Neuron (in vitro differentiated cells): ENCODE results near the gene IL21R.

Source experiments
- H2AFZ ChIP-seq: one replicate; pipeline ENCODE4 v1.6.1; 2013; ENCODE audit warnings: low read depth, mild to moderate bottlenecking, inconsistent platforms, low read length, moderate library complexity
- H3K27me3 ChIP-seq: one replicate; pipeline ENCODE4 v1.6.1; 2013; ENCODE audit warnings: low read length; ENCODE audit not compliant: insufficient read depth
- H3K36me3 ChIP-seq: one replicate; pipeline ENCODE4 v1.6.1; 2013; ENCODE audit warnings: low read length; ENCODE audit not compliant: insufficient read depth
- H3K4me1 ChIP-seq: one replicate; pipeline ENCODE4 v1.6.1; 2013; ENCODE audit warnings: low read length; ENCODE audit not compliant: insufficient read depth
- H3K4me3 ChIP-seq: 2 replicates; pipeline ENCODE4 v1.5.1; 2013; ENCODE audit warnings: mild to moderate bottlenecking, low read length, moderate library complexity
- H3K9me3 ChIP-seq: one replicate; pipeline ENCODE4 v1.6.1; 2013; ENCODE audit warnings: low read length

IL21R gene

GRCh38 chr16:27401768-27402568 is at the start of gene IL21R:
Gene IL21R (plus strand): TSS chr16:27402174. CDS start chr16:27430072, 27,898 bp downstream.
- Histone ChIP-seq H2AFZ (no peak within 1 kb of the TSS), H3K27me3 (no peaks in the 10 kb centered on the region), H3K4me1 (peaks cover 4% of the 10 kb centered on the region), H3K4me3 (no peak within 1 kb of the TSS), H3K36me3 (no peaks in the 10 kb centered on the region), H3K9me3 (no peaks in the 10 kb centered on the region)

DNA sequence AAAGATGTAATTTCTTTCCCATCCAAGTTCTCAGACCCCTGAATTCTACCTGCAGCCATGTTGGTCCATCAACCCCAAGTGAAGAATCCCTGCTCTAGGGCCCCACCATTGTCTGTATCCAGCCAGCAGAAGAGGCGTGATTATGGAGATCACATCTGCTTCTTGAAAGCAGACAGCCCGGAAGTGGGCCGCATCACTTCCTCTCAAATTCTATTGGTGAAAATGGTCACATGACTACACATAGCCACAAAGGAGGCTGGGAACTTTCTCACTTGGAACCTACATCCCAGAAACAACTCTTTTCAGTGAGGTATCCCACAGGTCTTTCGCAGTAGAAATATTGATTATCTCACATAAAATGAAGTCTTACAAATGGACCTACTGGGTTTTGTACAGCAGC is 48.1 kb upstream of the IL21R start:
- Histone ChIP-seq H3K9me3 (no peaks in the 10 kb centered on the region), H3K36me3 (no peaks in the 10 kb centered on the region), H2AFZ (no peak overlapping the region), H3K4me3 (no peak overlapping the region), H3K27me3 (no peaks in the 10 kb centered on the region), H3K4me1 (no peaks in the 10 kb centered on the region)

DNA sequence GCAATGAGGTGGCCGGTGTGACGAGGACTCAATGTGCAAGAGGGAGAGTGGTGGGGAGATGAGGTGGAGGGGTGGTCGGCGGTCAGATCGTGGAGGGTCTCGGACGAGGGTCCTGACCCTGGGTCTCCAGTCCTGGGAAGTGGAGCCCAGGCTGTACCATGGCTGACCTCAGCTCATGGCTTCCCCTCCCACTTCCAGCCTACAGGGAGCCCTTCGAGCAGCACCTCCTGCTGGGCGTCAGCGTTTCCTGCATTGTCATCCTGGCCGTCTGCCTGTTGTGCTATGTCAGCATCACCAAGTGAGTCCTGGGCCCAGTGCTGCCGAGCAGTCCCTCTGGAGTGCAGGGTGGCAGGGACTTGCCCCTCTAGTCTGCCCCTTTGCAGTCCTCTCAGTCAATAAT is 46.4 kb upstream of the IL21R start:
- H3K4me3 ChIP-seq = no peak overlapping the region
- H3K36me3 ChIP-seq = no peaks in the 10 kb centered on the region
- H2AFZ ChIP-seq = no peak overlapping the region
- no peaks in the 10 kb centered on the region for H3K9me3 ChIP-seq
- no peaks in the 10 kb centered on the region for H3K27me3 ChIP-seq
- no peaks in the 10 kb centered on the region for H3K4me1 ChIP-seq

GRCh38 chr16:27356794-27357193 is 45.2 kb upstream of the IL21R start:
- no peaks in the 10 kb centered on the region for H3K27me3 ChIP-seq
- H3K4me3 ChIP-seq = no peak overlapping the region
- H3K9me3 ChIP-seq = no peaks in the 10 kb centered on the region
- H3K4me1 ChIP-seq = no peaks in the 10 kb centered on the region
- H2AFZ ChIP-seq = no peak overlapping the region
- H3K36me3 ChIP-seq = no peaks in the 10 kb centered on the region

DNA sequence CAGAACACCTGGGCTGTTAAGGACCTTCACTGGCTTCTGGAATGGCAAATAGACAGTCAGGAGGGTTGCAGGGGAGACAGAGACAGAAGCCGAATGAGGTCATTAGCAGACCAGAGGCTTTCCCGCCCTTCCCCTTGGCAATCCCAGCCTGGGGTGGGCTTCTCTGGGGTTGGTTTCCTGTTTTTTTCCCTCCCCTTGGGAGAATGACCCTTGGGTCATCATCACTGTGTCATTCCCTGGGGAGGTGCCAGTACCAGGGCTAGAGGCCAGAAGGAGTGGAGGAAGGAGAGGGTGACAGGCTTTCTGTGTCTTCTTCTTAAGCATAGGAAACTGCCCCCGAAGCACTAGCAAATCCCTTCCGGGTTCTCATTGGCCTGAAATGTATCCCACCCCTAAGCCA is 42.9 kb upstream of the IL21R start:
- H3K9me3 ChIP-seq = no peaks in the 10 kb centered on the region
- H3K4me3 ChIP-seq = no peak overlapping the region
- no peaks in the 10 kb centered on the region for H3K27me3 ChIP-seq
- no peak overlapping the region for H2AFZ ChIP-seq
- H3K4me1 ChIP-seq = no peaks in the 10 kb centered on the region
- H3K36me3 ChIP-seq = no peaks in the 10 kb centered on the region

DNA sequence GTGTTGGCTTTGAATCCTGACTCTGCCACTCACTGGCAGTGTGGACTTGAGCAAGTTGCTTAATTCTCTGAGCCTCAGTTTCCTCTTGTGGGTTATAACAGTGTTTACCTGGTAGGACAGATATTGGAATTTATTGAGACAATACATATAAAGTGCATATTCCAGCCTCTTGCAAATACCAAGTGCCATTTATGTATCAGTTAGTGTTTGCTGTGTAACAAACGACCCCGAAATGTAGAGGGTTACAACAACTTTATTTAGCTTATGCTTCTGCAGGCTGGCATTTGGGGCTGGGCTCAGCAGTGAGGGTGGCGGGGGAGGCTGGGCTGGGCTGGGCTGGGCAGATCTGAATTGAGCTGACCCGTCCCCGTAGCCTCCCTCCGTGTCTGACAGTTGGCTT is 42.4 kb upstream of the IL21R start:
- H3K4me3 ChIP-seq = no peak overlapping the region
- H3K27me3 ChIP-seq = no peaks in the 10 kb centered on the region
- no peaks in the 10 kb centered on the region for H3K9me3 ChIP-seq
- H3K4me1 ChIP-seq = no peaks in the 10 kb centered on the region
- H2AFZ ChIP-seq = no peak overlapping the region
- H3K36me3 ChIP-seq = no peaks in the 10 kb centered on the region

- Histone ChIP-seq H3K36me3 (no peaks in the 10 kb centered on the region), H3K9me3 (no peaks in the 10 kb centered on the region), H3K4me1 (no peaks in the 10 kb centered on the region), H2AFZ (no peak overlapping the region), H3K27me3 (no peaks in the 10 kb centered on the region), H3K4me3 (no peak overlapping the region)
These were observed 40.0 kb upstream of the IL21R start for GRCh38 chr16:27361987-27362386.

DNA sequence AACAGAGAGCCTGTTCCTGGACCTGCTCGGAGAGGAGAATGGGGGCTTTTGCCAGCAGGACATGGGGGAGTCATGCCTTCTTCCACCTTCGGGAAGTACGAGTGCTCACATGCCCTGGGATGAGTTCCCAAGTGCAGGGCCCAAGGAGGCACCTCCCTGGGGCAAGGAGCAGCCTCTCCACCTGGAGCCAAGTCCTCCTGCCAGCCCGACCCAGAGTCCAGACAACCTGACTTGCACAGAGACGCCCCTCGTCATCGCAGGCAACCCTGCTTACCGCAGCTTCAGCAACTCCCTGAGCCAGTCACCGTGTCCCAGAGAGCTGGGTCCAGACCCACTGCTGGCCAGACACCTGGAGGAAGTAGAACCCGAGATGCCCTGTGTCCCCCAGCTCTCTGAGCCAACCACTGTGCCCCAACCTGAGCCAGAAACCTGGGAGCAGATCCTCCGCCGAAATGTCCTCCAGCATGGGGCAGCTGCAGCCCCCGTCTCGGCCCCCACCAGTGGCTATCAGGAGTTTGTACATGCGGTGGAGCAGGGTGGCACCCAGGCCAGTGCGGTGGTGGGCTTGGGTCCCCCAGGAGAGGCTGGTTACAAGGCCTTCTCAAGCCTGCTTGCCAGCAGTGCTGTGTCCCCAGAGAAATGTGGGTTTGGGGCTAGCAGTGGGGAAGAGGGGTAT is 39.3 kb upstream of the IL21R start:
- no peaks in the 10 kb centered on the region for H3K9me3 ChIP-seq
- H3K4me1 ChIP-seq = no peaks in the 10 kb centered on the region
- H3K36me3 ChIP-seq = no peaks in the 10 kb centered on the region
- H3K4me3 ChIP-seq = no peak overlapping the region
- H2AFZ ChIP-seq = no peak overlapping the region
- no peaks in the 10 kb centered on the region for H3K27me3 ChIP-seq

DNA sequence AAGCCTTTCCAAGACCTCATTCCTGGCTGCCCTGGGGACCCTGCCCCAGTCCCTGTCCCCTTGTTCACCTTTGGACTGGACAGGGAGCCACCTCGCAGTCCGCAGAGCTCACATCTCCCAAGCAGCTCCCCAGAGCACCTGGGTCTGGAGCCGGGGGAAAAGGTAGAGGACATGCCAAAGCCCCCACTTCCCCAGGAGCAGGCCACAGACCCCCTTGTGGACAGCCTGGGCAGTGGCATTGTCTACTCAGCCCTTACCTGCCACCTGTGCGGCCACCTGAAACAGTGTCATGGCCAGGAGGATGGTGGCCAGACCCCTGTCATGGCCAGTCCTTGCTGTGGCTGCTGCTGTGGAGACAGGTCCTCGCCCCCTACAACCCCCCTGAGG is 38.7 kb upstream of the IL21R start:
- Histone ChIP-seq H3K27me3 (no peaks in the 10 kb centered on the region), H3K4me1 (no peaks in the 10 kb centered on the region), H3K4me3 (no peak overlapping the region), H3K9me3 (no peaks in the 10 kb centered on the region), H2AFZ (no peak overlapping the region), H3K36me3 (no peaks in the 10 kb centered on the region)

- Histone ChIP-seq H3K4me3 (no peak overlapping the region), H3K36me3 (no peaks in the 10 kb centered on the region), H3K9me3 (no peaks in the 10 kb centered on the region), H3K27me3 (no peaks in the 10 kb centered on the region), H3K4me1 (no peaks in the 10 kb centered on the region), H2AFZ (no peak overlapping the region)
These were observed 38.2 kb upstream of the IL21R start for GRCh38 chr16:27363797-27364196.

DNA sequence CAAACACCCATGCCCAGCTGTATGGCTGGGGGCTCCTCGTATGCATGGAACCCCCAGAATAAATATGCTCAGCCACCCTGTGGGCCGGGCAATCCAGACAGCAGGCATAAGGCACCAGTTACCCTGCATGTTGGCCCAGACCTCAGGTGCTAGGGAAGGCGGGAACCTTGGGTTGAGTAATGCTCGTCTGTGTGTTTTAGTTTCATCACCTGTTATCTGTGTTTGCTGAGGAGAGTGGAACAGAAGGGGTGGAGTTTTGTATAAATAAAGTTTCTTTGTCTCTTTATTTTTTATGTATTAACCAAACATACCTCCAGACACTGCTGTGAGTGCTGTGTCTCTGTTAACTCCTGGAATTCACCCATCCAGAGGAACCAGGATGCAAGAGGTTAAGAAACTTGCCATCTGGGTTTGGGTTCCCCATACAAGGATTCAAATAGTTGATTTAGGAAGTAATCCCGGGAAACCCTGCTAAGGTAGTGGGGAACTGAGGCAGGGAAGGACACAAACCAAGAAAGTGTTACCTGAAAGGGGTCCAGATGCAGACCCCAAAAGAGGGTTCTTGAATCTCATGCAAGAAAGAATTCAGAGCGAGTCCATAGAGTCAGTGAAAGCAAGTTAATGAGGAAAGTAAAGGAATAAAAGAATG is 37.4 kb upstream of the IL21R start:
- H3K36me3 ChIP-seq = no peaks in the 10 kb centered on the region
- H3K4me3 ChIP-seq = no peak overlapping the region
- no peak overlapping the region for H2AFZ ChIP-seq
- peaks cover under 1% of the 10 kb centered on the region for H3K9me3 ChIP-seq
- H3K27me3 ChIP-seq = no peaks in the 10 kb centered on the region
- H3K4me1 ChIP-seq = no peaks in the 10 kb centered on the region

DNA sequence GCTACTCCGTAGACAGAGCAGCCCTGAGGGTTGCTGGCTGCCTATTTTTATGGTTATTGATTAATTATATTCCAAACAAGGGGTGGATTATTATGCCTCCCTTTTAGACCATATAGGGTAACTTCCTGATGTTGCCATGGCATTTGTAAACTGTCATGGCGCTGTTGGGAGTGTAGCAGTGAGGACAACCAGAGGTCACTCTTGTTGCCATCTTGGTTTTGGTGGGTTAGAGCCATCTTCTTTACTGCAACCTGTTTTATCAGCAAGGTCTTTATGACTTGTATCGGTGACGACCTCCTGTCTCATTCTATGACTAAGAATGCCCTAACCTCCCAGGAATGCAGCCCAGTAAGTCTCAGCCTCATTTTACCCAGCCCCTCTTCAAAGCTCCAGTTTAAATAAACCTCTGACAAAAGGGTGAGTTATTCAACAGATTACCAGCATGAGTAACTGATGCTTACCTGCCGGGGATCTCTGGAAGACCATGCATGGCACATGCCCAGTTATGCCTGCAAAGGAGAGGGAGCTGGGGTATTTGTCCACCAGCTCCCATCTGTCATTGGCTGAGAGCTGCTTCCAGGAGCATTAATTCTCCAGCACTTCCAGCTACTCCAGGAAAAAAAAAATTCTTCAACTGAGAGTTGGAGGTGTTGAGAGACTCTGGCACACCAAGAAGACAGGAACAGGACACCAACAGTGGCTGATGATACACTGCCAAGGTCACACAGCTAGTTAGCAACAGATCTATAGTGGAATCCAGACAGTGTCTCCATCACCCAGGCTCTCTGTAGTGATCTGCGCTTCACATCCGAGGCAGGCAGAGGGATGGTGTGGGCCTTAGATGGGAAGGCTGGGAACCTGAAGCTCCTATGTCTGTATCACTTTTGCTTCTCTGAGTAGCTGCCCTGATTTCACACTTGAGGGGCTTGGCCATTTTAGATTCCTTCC is 36.6 kb upstream of the IL21R start:
- H2AFZ ChIP-seq = no peak overlapping the region
- H3K4me3 ChIP-seq = no peak overlapping the region
- H3K4me1 ChIP-seq = no peaks in the 10 kb centered on the region
- peaks cover 3% of the 10 kb centered on the region for H3K9me3 ChIP-seq
- no peaks in the 10 kb centered on the region for H3K36me3 ChIP-seq
- H3K27me3 ChIP-seq = no peaks in the 10 kb centered on the region
